Activated naive CD4-positive, alpha-beta T cell treated with anti-CD3 and anti-CD28 coated beads for 36 hours (primary cell): ENCODE results near the gene RAB26. TPM values are rescaled to one million over a fixed set of nuclear protein-coding genes. Genes with fewer than 3 reads are reported as not detected.

Experiments used
- CTCF ChIA-PET: fragments of 350-600 bp; sonication (Branson Sonifier 250); formaldehyde crosslinking; loops from one replicate; lab custom pipeline; 2021; ENCODE audit warnings: antibody characterized with exemption; lab: Charles Lee
- DNase-seq: peaks from one replicate; pipeline ENCODE4 v3.0.0-alpha.2; 2020
- H3K27ac Mint-ChIP-seq: one replicate; pipeline ENCODE4 v1.8.0; 2021; ENCODE audit warnings: mild to moderate bottlenecking, mixed read lengths
- H3K27me3 Mint-ChIP-seq: one replicate; pipeline ENCODE4 v1.8.0; 2021; ENCODE audit warnings: low read depth, mixed read lengths
- H3K36me3 Mint-ChIP-seq: one replicate; pipeline ENCODE4 v1.8.0; 2021; ENCODE audit warnings: low read depth, mixed read lengths
- H3K4me1 Mint-ChIP-seq: one replicate; pipeline ENCODE4 v1.8.0; 2021; ENCODE audit warnings: low read depth, mixed read lengths
- H3K4me3 Mint-ChIP-seq: one replicate; pipeline ENCODE4 v1.8.0; 2021; ENCODE audit warnings: mild to moderate bottlenecking, moderate library complexity, mixed read lengths
- H3K9me3 Mint-ChIP-seq: one replicate; pipeline ENCODE4 v1.8.0; 2021; ENCODE audit warnings: mixed read lengths
- intact Hi-C: fragments of 100-400 bp; cut with micrococcal nuclease; formaldehyde crosslinking; loops from one replicate; pipeline ENCODE4 v1.15.1; 2023
- total RNA-seq, 2 experiments: library from RNA; stranded (reverse); gene quantifications; one replicate each; pipeline ENCODE4 v1.2.3, GENCODE V29; 2021

RAB26 gene
- total RNA-seq, 2 experiments from 2014 or later = not detected

DNA sequence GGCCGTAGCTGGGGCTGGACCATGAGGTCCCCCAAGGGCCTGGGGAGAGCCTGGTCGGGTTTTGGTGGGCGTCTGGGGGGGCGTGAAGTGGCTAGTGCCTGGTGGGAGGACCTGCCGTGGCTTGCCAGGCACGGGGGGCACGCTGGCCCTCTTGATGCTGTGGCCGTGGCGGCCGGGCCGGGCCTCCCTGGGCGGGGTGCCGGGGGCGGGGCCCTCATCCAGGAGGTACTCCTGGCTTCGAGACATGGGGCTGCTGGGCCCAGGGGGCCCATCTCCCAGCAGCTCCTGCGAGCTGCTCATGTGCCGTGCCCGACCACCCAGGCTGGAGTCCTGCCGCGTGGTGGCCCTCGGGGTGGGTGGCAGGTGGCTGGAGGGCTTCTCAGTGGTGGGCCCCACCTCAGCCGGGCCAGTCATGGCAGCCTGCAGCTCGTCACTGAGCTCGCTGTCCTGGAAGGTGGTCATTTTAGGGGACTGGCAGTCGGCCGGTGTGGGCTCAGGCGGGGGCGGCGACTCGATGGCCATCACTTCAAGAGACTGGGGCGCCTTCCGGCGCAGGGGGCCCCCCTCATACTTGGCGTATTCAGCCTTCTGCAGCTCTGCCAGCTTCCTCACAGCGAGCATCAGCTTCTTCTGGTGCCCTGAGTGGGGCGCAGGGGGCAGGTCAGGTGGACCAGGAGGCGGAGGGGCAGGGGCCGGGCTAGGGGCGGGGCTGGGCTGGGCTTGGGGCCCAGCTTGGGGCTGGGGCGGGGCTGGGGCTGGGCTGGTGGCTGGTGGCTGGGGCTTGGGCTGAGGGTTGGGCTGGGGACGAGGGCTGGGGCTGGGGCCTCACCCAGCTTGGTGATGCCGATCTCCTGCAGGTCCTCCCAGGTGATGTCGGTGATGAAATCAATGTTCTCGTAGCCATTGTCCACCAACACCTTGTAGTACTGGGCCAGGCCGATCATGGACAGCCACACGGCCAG is 32.8 kb downstream of the RAB26 start:
- CTCF ChIA-PET = interaction anchor here (0.6 kb wide), 1 partner anchor 135 kb away, joined by 9 read pairs; no protein-coding TSS in a partner anchor
- Mint-ChIP-seq H3K27me3 (no peaks in the 10 kb centered on the region), H3K36me3 (peaks cover 2% of the 10 kb centered on the region), H3K27ac (no peak overlapping the region), H3K4me1 (no peaks in the 10 kb centered on the region), H3K9me3 (no peaks in the 10 kb centered on the region), H3K4me3 (no peak overlapping the region)
- DNase-seq = no peak
- intact Hi-C loops = no loop called here

DNA sequence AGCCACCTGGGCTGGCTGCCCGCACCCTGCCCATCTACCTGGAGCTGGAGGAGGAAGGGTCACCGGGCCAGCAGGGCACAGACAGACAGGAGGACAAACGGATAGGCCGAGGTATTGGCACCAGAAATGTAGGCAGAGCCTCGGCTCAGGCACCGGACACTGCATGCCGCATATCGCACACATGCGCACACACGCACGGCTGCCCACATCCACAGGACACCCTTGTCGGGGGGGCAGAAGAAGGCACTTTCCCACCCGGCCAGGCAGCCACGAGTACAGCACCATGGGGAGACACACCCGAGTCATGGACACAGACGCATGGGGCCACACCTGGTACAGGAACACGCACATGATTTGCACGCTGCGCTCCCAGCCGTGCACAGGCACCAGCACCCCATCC is 33.5 kb downstream of the RAB26 start:
- no peak overlapping the region for H3K4me3 Mint-ChIP-seq
- no peaks in the 10 kb centered on the region for H3K4me1 Mint-ChIP-seq
- intact Hi-C loops = no loop called here
- CTCF ChIA-PET = no interaction called here
- no peak for DNase-seq
- H3K27ac Mint-ChIP-seq = no peak overlapping the region
- no peaks in the 10 kb centered on the region for H3K27me3 Mint-ChIP-seq
- H3K9me3 Mint-ChIP-seq = no peaks in the 10 kb centered on the region
- H3K36me3 Mint-ChIP-seq = peaks cover 2% of the 10 kb centered on the region

- intact Hi-C loops = no loop called here
- H3K36me3 Mint-ChIP-seq = no peaks in the 10 kb centered on the region
- H3K9me3 Mint-ChIP-seq = no peaks in the 10 kb centered on the region
- no peaks in the 10 kb centered on the region for H3K27me3 Mint-ChIP-seq
- H3K27ac Mint-ChIP-seq = no peak overlapping the region
- no peaks in the 10 kb centered on the region for H3K4me1 Mint-ChIP-seq
- DNase-seq = no peak
- H3K4me3 Mint-ChIP-seq = no peak overlapping the region
- CTCF ChIA-PET = no interaction called here
These were observed 35.2 kb downstream of the RAB26 start for GRCh38 chr16:2183671-2184070.

DNA sequence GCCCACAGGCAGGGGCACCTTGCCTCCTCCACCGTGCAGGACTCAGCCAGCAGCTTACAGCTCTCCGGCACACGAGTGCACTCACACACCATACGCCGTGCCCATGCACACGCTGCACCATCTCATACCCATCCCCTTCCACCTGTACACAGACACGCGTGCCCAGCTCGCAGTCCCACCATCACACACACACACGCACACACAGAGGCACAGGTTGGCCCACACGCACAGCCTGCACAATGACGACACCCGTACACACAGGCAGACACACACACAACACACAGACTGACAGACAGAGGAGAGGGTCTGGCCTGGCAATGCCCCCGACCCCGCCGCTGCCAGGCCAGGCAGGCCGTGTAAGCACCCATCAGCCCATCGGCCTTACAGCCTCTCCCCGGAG is 35.9 kb downstream of the RAB26 start:
- H3K36me3 Mint-ChIP-seq = no peaks in the 10 kb centered on the region
- H3K4me3 Mint-ChIP-seq = no peak overlapping the region
- no peak overlapping the region for H3K27ac Mint-ChIP-seq
- CTCF ChIA-PET = no interaction called here
- intact Hi-C loops = no loop called here
- H3K9me3 Mint-ChIP-seq = no peaks in the 10 kb centered on the region
- H3K4me1 Mint-ChIP-seq = no peaks in the 10 kb centered on the region
- no peak for DNase-seq
- no peaks in the 10 kb centered on the region for H3K27me3 Mint-ChIP-seq

GRCh38 chr16:2184962-2185361 is 36.5 kb downstream of the RAB26 start:
- intact Hi-C loops = no loop called here
- CTCF ChIA-PET = interaction anchor here (1.3 kb wide), 1 partner anchor 10 kb away, joined by 6 read pairs; no protein-coding TSS in a partner anchor
- H3K4me1 Mint-ChIP-seq = no peaks in the 10 kb centered on the region

DNA sequence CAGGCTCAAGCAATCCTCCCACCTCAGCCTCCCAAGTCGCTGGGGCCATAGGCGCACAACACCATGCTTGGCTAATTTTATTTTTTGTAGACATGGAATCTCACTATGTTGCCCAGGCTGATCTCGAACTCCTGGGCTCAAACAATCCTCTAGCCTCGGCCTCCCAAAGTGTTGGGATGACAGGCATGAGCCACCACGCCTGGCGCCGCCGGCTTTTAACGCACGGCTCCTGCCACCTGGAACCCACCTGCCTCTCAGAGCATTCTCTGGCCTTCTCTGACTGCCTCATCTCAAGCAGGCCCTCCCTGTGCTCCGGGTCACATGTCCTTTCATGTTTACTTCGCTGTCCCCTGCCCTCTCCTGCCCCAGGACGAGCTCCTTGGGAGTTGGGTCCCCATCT is 37.6 kb downstream of the RAB26 start:
- H3K4me3 Mint-ChIP-seq = no peak overlapping the region
- H3K27ac Mint-ChIP-seq = no peak overlapping the region
- H3K4me1 Mint-ChIP-seq = no peaks in the 10 kb centered on the region
- CTCF ChIA-PET = interaction anchor here (1.3 kb wide), 1 partner anchor 9 kb away, joined by 6 read pairs; no protein-coding TSS in a partner anchor
- H3K27me3 Mint-ChIP-seq = no peaks in the 10 kb centered on the region
- no peaks in the 10 kb centered on the region for H3K36me3 Mint-ChIP-seq
- H3K9me3 Mint-ChIP-seq = no peaks in the 10 kb centered on the region
- intact Hi-C loops = no loop called here
- DNase-seq = no peak

More at GRCh38 chr16:2184962-2185361, 36.5 kb downstream of the RAB26 start:
- Mint-ChIP-seq H3K4me3 (no peak overlapping the region), H3K9me3 (no peaks in the 10 kb centered on the region), H3K27me3 (no peaks in the 10 kb centered on the region), H3K27ac (no peak overlapping the region), H3K36me3 (no peaks in the 10 kb centered on the region)
- no peak for DNase-seq

DNA sequence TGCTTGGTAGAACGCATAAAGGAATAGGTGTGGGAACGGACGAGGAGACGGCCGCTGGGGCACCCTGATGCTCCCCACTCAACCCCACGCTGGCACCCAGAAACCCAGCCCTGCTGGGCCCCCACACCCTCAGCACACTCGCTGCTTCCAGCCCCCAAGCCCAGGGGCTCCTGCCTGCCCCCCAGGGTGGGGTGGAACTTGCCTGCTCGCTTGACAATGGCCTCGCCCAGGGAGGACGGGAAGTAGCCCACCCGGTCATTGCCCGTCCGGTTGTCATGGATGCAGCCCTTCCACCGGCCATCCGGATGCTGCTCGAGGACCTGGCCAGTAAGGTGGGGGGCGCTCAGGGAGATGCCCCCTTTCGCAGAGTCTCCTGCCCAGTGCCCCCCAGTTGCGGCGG is 38.1 kb downstream of the RAB26 start:
- intact Hi-C loops = no loop called here
- H3K27me3 Mint-ChIP-seq = no peaks in the 10 kb centered on the region
- H3K27ac Mint-ChIP-seq = no peak overlapping the region
- H3K4me1 Mint-ChIP-seq = no peaks in the 10 kb centered on the region
- no peaks in the 10 kb centered on the region for H3K9me3 Mint-ChIP-seq
- CTCF ChIA-PET = interaction anchor here (1.3 kb wide), 1 partner anchor 8 kb away, joined by 6 read pairs; no protein-coding TSS in a partner anchor
- H3K4me3 Mint-ChIP-seq = no peak overlapping the region
- no peak for DNase-seq
- no peaks in the 10 kb centered on the region for H3K36me3 Mint-ChIP-seq

GRCh38 chr16:2187212-2187611 is 38.8 kb downstream of the RAB26 start:
- no peaks in the 10 kb centered on the region for H3K4me1 Mint-ChIP-seq
- H3K4me3 Mint-ChIP-seq = no peak overlapping the region
- no peaks in the 10 kb centered on the region for H3K36me3 Mint-ChIP-seq
- no peaks in the 10 kb centered on the region for H3K9me3 Mint-ChIP-seq
- intact Hi-C loops = no loop called here
- no peak for DNase-seq
- CTCF ChIA-PET = interaction anchor here (0.6 kb wide), 2 partner anchors 226 to 314 kb away, joined by 3 to 4 read pairs; no protein-coding TSS in a partner anchor
- no peaks in the 10 kb centered on the region for H3K27me3 Mint-ChIP-seq
- H3K27ac Mint-ChIP-seq = no peak overlapping the region

DNA sequence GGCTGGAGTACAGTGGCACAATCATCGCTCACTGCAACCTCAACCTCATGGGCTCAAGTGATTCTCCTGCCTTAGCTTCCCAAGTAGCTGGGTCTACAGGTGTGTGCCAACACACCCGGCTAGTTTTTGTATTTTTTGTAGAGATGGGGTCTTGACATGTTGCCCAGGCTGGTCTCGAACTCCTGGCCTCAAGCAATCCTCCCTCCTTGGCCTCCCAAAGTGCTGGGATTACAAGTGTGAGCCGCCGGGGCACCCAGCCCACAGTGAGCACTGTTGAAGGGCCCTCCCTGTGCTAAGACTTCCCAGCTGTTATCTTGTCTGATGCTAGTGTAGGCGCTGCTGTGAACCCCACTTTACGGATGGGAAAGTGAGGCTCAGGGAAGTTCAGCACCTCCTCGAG is 40.0 kb downstream of the RAB26 start:
- H3K27me3 Mint-ChIP-seq = no peaks in the 10 kb centered on the region
- intact Hi-C loops = no loop called here
- no peaks in the 10 kb centered on the region for H3K9me3 Mint-ChIP-seq
- H3K4me1 Mint-ChIP-seq = no peaks in the 10 kb centered on the region
- no peak overlapping the region for H3K27ac Mint-ChIP-seq
- no peaks in the 10 kb centered on the region for H3K36me3 Mint-ChIP-seq
- DNase-seq = no peak
- CTCF ChIA-PET = no interaction called here
- no peak overlapping the region for H3K4me3 Mint-ChIP-seq

- DNase-seq = no peak
- Mint-ChIP-seq H3K27me3 (no peaks in the 10 kb centered on the region), H3K9me3 (no peaks in the 10 kb centered on the region), H3K4me3 (no peak overlapping the region), H3K36me3 (no peaks in the 10 kb centered on the region), H3K27ac (no peak overlapping the region), H3K4me1 (no peaks in the 10 kb centered on the region)
- intact Hi-C loops = no loop called here
- CTCF ChIA-PET = interaction anchor here (0.6 kb wide), 1 partner anchor 234 kb away, joined by 3 read pairs; no protein-coding TSS in a partner anchor
These were observed 40.9 kb downstream of the RAB26 start for GRCh38 chr16:2189252-2189893.

DNA sequence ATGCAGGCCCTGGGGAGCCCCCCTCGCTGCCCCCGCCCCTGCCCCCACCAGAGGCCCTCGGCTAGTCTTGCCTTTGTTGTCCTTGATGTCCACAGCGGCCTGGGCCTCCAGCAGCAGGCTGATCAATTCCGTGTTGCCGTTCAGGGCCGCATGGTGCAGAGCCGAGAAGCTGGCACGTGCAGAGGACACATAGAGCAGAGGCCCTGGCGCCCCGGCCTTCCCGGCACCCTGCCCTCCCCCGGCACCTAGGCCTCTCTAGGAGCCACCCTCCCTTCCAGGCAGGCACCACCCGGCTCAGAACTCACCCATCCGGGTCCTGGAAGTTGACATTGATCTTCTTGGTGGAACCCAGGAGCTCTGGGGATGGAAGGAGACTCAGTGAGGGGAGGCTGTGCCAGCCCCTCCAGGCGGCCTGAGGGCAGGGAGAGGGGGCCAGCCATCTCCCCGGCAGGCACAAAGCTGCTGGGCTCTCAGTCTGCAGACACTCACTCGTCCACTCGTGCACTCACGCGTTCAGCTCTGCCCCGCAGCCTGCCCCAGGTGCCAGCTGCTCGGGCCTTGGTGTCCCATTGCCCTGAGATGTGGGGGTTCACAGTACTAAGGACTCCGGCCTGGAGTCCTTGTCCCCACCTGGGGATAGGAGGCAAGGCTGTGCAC is 41.7 kb downstream of the RAB26 start:
- Mint-ChIP-seq H3K9me3 (no peaks in the 10 kb centered on the region), H3K4me1 (peaks cover 2% of the 10 kb centered on the region), H3K36me3 (no peaks in the 10 kb centered on the region), H3K4me3 (no peak overlapping the region), H3K27ac (no peak overlapping the region), H3K27me3 (peaks cover 7% of the 10 kb centered on the region)
- intact Hi-C loops = no loop called here
- DNase-seq = no peak
- CTCF ChIA-PET = no interaction called here
